ENCODE measurements around the gene ESR2.
A peak's percentile ranks its signal among the peaks of the same experiment; 100 is the strongest.
"Not testable (repeated sequence)": the region's sequence is repeated elsewhere in the genome, so short reads cannot be mapped to it uniquely, and the experiment has no call there.

Gene ESR2

DNA sequence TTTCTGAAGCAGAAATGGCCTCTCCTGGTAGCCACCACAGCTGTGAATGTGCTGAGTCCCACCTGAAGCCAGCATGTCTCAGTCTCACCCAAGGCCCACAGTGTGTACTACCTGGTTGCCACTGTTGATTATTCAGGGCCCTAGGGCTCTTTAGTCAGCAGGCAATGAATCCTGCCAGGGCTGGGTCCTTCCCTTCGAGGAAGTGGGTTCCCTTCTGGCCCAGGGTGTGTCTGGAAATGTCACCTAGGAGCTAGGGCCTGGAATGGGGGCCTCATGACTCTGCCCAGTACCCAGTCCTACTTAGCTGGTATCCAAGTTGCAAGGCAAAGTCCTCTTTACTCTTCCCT, 234.0 kb downstream of the ESR2 start:
- TF ChIP-seq CTCF (IDR thresholded peaks at IDR 0.05; ENCODE audit: low read depth, low read length) = no peak
- no peak for DNase-seq (ENCODE audit: low read depth in 2 of 2)
- H3K4me3 ChIP-seq (replicated peaks in 1 of 2; ENCODE audit: low read depth in 2 of 2, low read length in 2 of 2) = no peak overlapping the region

DNA sequence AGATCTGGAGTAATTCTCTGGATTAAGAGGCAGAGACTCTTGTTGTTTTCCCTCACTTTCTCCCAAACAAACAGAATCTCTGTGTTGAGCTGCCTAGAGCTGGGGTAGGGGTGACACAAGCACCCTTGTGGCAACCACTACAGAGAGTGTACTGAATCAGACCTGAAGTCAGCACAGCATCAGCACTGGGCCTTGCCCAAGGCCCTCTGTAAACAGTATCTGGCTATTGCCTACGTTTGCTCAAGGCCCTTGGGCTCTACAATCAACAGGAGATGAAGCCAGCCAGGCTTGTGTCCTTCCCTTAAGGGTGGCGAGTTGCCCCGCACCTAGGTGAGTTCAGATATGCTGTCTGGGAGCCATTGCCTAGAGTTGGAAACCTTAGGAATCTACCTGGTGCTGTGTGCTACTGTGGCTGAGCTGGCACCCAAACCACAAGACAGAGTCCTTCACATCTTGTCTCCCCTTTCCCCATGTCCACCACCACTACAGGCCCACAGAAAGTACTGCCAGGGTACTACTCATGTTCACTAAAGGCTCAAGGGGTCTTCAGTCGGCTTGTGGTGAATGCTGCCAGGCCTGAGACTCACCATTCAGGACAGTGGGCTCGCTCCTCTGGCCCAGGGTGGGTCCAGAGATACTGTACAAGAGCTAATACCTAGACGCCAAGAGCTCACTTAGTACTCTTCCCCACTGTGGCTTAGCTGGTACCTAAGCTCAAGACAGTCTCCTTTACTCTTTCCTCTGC, 234.5 kb downstream of the ESR2 start:
- H3K4me3 ChIP-seq (replicated peaks in 1 of 2; ENCODE audit: low read depth in 2 of 2, low read length in 2 of 2) = no peak overlapping the region
- DNase-seq (ENCODE audit: low read depth in 2 of 2) = no peak
- no peak for TF ChIP-seq CTCF (IDR thresholded peaks at IDR 0.05; ENCODE audit: low read depth, low read length)

DNA sequence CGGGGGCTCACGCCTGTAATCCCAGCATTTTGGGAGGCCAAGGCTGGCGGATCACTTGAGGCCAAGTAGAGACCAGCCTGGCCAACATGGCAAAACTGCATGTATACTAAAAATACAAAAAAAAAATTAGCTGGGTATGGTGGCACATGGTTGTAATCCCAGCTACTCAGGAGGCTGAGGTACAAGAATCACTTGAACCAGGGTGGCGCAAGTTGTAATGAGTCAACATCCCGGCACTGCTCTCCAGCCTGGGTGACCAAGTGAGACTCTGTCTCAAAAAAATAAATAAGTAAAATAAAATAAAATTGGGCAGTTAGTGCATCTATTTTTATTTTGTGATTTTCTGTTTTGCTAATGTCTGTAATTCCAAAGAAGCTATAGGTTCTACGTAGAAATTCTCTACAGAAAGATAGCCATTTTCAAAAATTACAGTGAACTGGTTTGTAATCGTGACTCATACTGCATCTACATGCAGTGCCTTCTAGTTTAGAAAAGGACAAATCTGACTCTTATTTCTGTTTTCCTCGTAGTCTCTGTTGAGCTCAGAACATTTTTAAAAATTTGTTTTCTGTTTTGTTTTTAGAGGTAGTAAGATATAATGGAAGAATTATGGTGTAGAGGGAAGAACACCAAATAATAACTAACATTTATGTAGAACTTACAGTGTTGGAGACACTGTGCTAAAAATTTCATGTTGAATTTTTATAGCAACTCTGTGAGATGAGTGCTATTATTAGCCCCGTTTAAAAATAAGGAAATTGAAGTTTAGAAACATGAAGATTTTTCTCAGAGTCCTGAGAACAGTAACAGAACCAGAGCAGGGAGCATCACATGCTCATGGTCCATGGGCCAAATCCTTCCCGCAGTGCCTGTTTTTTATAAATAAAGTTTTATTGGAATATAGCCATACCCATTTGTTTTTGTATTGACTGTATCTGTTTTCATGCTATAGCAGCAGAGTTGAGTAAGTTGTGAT, 240.2 kb downstream of the ESR2 start:
- H3K4me3 ChIP-seq (replicated peaks in 1 of 2; ENCODE audit: low read depth in 2 of 2, low read length in 2 of 2) = no peak overlapping the region
- DNase-seq (ENCODE audit: low read depth in 2 of 2) = peak in 1 of 2 donors; percentile 79
- no peak for TF ChIP-seq CTCF (IDR thresholded peaks at IDR 0.05; ENCODE audit: low read depth, low read length)

- no peak overlapping the region for H3K4me3 ChIP-seq (replicated peaks in 1 of 2; ENCODE audit: low read depth in 2 of 2, low read length in 2 of 2)
- DNase-seq (ENCODE audit: low read depth in 2 of 2) = no peak
- TF ChIP-seq CTCF (IDR thresholded peaks at IDR 0.05; ENCODE audit: low read depth, low read length) = no peak
Observed at GRCh38 chr14:64049616-64050381, 244.4 kb downstream of the ESR2 start.

DNA sequence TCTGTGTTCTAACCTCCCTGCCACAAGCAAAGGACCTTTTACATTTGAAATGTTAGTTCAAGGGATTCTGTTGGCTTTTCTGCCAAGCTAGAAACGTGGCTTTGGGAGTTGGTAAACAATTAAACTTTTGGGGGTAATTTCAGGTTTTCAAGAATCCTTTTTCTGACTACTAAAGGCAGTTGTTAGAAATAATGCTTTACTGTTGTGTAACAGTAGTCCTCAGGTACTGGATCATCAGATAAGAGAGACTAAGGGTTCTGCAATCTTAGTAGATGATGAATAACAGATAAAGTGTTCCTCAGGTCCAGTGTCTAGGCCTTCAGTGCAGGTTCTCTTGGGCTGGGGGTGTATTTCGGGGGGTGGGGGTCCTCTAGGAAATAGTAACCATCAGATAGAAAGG, 249.1 kb downstream of the ESR2 start:
- no peak for TF ChIP-seq CTCF (IDR thresholded peaks at IDR 0.05; ENCODE audit: low read depth, low read length)

GRCh38 chr14:64043296-64043695, 250.9 kb downstream of the ESR2 start:
- DNase-seq (ENCODE audit: low read depth in 2 of 2); H3K4me3 ChIP-seq (replicated peaks in 1 of 2; ENCODE audit: low read depth in 2 of 2, low read length in 2 of 2): not testable (repeated sequence)

More for the DNA sequence above, 249.1 kb downstream of the ESR2 start:
- H3K4me3 ChIP-seq (replicated peaks in 1 of 2; ENCODE audit: low read depth in 2 of 2, low read length in 2 of 2) = no peak overlapping the region
- no peak for DNase-seq (ENCODE audit: low read depth in 2 of 2)

All from cardiac fibroblast (primary cell).